ENCODE data around the gene CD79A.

DNA sequence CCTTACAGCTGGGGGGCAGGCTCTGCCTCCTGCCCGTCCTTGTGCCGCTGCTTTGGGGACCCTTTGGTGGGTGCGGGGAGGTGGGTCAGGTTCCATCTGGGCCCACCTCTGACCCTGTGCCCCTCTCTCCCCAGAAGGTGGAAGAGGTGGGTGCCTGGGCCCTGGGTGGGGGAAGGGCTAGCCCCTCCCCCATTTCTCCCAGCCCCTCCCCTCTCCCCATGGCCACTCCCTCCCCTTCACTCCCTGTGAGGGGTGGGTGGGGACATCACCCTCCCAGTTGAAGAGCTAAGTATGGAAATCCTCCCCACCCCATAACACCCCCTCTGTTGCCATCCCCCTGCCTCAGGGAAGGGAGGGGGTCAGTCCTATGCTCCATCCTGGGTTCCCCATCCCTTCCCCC is 20.1 kb downstream of the CD79A start:
- TF ChIP-seq POLR2A (IDR thresholded peaks at IDR 0.05), result no peak
- TF ChIP-seq, protein P1, sequence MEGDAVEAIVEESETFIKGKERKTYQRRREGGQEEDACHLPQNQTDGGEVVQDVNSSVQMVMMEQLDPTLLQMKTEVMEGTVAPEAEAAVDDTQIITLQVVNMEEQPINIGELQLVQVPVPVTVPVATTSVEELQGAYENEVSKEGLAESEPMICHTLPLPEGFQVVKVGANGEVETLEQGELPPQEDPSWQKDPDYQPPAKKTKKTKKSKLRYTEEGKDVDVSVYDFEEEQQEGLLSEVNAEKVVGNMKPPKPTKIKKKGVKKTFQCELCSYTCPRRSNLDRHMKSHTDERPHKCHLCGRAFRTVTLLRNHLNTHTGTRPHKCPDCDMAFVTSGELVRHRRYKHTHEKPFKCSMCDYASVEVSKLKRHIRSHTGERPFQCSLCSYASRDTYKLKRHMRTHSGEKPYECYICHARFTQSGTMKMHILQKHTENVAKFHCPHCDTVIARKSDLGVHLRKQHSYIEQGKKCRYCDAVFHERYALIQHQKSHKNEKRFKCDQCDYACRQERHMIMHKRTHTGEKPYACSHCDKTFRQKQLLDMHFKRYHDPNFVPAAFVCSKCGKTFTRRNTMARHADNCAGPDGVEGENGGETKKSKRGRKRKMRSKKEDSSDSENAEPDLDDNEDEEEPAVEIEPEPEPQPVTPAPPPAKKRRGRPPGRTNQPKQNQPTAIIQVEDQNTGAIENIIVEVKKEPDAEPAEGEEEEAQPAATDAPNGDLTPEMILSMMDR (IDR thresholded peaks at IDR 0.05), result no peak

Data from right lobe of liver (tissue), 4 donors.